ENCODE data around the gene BID. TPM values are rescaled to one million over a fixed set of nuclear protein-coding genes. Genes with fewer than 3 reads are reported as not detected.

The BID gene
- total RNA-seq, 1 donor from 2014 or later = 22.1 TPM

DNA sequence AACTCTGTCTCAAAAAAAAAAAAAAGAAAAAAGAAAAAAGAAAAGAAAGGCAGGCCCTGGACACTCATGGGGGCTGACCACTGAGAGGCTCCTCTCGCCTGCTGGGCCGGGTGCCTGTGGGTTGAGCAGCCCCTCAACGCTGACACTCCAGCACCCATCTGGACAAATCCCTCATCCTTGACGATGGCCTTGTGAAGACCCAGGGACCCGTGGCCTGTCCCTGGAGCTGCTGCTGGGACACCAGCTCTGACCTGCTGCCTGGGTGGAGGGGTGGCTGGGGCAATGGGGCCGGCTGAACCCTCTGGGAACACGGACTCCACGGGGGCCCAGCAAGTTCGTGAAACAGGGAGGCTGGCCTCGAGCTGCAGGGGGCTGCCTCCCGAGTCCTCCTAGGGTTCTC lies 10.5 kb upstream of the BID start:
- DNase-seq (ENCODE audit: low read depth) = no peak
- no peak overlapping the region for H3K4me3 ChIP-seq (ENCODE audit: low read depth, low read length)

DNA sequence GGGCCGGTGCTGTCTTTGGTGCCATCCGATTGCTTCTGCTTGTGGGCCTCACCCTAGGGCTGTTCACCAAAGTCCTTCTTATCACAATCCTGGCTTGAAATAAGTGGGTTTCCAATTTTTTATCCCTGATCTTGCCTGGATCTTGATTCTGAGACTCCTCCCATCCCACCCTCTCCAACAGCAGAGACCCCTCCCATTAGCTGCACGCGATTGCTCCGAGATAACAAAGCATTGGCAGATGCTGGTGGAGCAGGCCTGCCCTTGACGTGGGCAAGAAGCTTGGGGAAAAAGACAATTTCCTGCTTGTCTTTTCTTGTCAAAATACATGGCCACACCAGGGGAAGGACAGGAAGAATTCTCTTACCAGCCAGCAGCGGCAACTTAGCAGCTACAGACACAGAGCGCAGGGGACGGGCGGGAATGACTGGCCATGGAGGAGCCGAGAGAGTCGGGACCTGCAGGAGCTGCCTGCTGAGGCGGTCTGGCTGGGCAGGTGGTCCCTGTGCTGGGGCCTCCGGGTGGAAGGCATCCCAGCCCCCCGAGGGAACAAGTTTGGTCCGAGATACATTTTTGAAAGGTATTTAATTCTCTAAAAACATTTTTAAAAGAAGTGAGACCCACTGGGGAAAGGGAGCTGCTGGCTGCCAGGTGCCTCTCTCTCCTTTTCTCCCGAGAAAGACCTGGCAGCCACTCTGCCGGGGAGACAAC lies 9.7 kb upstream of the BID start:
- H3K4me3 ChIP-seq (ENCODE audit: low read depth, low read length) = no peak overlapping the region
- TF ChIP-seq, protein P1, sequence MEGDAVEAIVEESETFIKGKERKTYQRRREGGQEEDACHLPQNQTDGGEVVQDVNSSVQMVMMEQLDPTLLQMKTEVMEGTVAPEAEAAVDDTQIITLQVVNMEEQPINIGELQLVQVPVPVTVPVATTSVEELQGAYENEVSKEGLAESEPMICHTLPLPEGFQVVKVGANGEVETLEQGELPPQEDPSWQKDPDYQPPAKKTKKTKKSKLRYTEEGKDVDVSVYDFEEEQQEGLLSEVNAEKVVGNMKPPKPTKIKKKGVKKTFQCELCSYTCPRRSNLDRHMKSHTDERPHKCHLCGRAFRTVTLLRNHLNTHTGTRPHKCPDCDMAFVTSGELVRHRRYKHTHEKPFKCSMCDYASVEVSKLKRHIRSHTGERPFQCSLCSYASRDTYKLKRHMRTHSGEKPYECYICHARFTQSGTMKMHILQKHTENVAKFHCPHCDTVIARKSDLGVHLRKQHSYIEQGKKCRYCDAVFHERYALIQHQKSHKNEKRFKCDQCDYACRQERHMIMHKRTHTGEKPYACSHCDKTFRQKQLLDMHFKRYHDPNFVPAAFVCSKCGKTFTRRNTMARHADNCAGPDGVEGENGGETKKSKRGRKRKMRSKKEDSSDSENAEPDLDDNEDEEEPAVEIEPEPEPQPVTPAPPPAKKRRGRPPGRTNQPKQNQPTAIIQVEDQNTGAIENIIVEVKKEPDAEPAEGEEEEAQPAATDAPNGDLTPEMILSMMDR (IDR thresholded peaks at IDR 0.05; ENCODE audit: insufficient read depth, low read length, severe bottlenecking) = no peak
- H3K36me3 ChIP-seq (ENCODE audit: control insufficient read depth, insufficient read depth, low read length) = no peaks in the 10 kb centered on the region
- H3K27me3 ChIP-seq (ENCODE audit: control insufficient read depth, insufficient read depth, low read length) = peaks cover 4% of the 10 kb centered on the region
- DNase-seq (ENCODE audit: low read depth) (no peak), FAIRE-seq (no peak)

More for the DNA sequence above, 10.5 kb upstream of the BID start:
- FAIRE-seq = no peak
- Histone ChIP-seq H3K27me3 (ENCODE audit: control insufficient read depth, insufficient read depth, low read length) (peaks cover 4% of the 10 kb centered on the region), H3K36me3 (ENCODE audit: control insufficient read depth, insufficient read depth, low read length) (peaks cover 3% of the 10 kb centered on the region)
- TF ChIP-seq, protein P1 (IDR thresholded peaks at IDR 0.05; ENCODE audit: insufficient read depth, low read length, severe bottlenecking) = no peak

DNA sequence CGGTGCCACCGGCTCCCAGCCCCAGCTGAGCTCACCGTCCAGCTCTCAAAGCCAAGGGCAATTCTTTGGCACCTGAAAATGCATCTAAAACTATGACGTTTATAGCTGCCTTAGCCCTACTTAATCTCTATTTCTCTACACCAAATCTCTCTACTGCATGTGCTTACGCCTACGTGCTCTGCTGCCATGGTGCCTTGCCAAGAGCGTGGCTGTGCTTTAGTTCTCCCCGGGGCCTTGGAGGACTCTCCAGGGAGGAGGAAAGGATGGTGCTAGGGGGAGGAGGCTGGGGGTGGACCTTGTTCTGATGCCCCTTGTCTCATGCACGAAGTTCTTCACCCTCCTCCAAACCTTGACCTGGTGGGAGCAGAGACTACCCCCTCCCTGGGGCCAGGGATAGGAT lies 9.0 kb upstream of the BID start:
- H3K27me3 ChIP-seq (ENCODE audit: control insufficient read depth, insufficient read depth, low read length) = peaks cover 4% of the 10 kb centered on the region
- no peaks in the 10 kb centered on the region for H3K36me3 ChIP-seq (ENCODE audit: control insufficient read depth, insufficient read depth, low read length)
- FAIRE-seq = no peak
- no peak for DNase-seq (ENCODE audit: low read depth)
- TF ChIP-seq, protein P1 (IDR thresholded peaks at IDR 0.05; ENCODE audit: insufficient read depth, low read length, severe bottlenecking) = no peak
- no peak overlapping the region for H3K4me3 ChIP-seq (ENCODE audit: low read depth, low read length)

DNA sequence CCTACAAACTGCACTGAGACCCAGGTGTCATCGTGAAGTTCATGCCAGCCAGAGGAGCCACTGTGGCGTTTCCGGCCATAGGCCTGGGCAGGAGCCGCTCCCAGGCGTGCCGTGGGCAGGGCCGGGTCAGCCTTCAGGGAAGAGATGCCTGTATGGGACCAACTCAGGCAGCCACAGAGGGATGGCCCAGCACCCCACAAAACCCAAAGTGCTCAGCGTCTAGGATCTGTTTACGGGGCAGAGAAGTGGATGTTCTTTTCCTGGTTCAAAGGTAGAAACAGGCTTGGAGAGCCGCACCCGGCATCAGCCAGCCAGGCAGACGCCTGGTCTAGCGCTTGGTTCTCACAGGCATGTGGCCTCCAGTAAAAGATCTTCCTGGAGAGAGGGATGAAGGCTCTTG lies 8.4 kb upstream of the BID start:
- H3K27me3 ChIP-seq (ENCODE audit: control insufficient read depth, insufficient read depth, low read length) = peaks cover 4% of the 10 kb centered on the region

DNA sequence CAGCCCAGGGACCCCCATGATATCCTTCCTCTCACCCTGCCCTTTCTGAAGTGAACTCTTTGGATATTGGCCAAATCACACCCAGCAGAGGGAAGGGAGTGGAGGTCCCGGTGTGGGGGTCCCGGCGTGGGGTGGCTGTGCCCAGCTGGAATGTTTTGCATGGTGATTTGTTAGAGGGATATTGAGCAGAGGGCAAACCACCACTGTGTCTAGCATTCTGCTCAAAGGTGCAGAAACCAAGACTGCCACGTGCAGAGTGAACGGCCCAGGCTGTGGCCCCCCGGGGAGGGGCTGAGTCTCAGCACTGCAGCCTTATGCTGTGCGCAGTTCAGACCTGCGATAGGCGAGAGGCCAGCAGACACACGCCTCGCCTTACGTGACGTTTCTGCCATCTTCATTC lies 7.9 kb upstream of the BID start:
- Histone ChIP-seq H3K27me3 (ENCODE audit: control insufficient read depth, insufficient read depth, low read length) (peaks cover 4% of the 10 kb centered on the region), H3K36me3 (ENCODE audit: control insufficient read depth, insufficient read depth, low read length) (no peaks in the 10 kb centered on the region), H3K4me3 (ENCODE audit: low read depth, low read length) (no peak overlapping the region)
- TF ChIP-seq, protein P1 (IDR thresholded peaks at IDR 0.05; ENCODE audit: insufficient read depth, low read length, severe bottlenecking) = no peak
- DNase-seq (ENCODE audit: low read depth) (no peak), FAIRE-seq (no peak)

More for the DNA sequence above, 8.4 kb upstream of the BID start:
- DNase-seq (ENCODE audit: low read depth) (no peak), FAIRE-seq (no peak)
- Histone ChIP-seq H3K36me3 (ENCODE audit: control insufficient read depth, insufficient read depth, low read length) (no peaks in the 10 kb centered on the region), H3K4me3 (ENCODE audit: low read depth, low read length) (no peak overlapping the region)
- TF ChIP-seq, protein P1 (IDR thresholded peaks at IDR 0.05; ENCODE audit: insufficient read depth, low read length, severe bottlenecking) = no peak
